ENCODE measurements around the gene RMDN2. TPM values are rescaled to one million over a fixed set of nuclear protein-coding genes. Genes with fewer than 3 reads are reported as not detected.

The RMDN2 gene
- polyA plus RNA-seq, 1 donor (not counting 4 experiments of a cell fraction or from before 2014, with no cell fraction given) = 9.3 TPM

- dilution Hi-C loops (cut with MboI; ENCODE audit: extremely low pct_ligation_motif_present, low sequenced_read_pairs) = no loop called here
Observed at GRCh38 chr2:37878536-37878935, 46.6 kb upstream of the RMDN2 start.

GRCh38 chr2:37880551-37880950 lies 44.5 kb upstream of the RMDN2 start:
- no peak overlapping the region for H2AFZ ChIP-seq (ENCODE audit: control insufficient read depth, low read length)
- DNase-seq (ENCODE audit: low read depth, low spot score) = no peak
- no peak overlapping the region for H3K27ac ChIP-seq (ENCODE audit: control insufficient read depth, insufficient read depth, low read length)
- H4K20me1 ChIP-seq (ENCODE audit: control insufficient read depth, extremely low read depth, insufficient read depth, low read length) = no peaks in the 10 kb centered on the region
- no peak overlapping the region for H3K9ac ChIP-seq (ENCODE audit: control insufficient read depth, extremely low read depth, insufficient read depth, low read length)
- TF ChIP-seq CTCF (optimal IDR thresholded peaks at IDR 0.05 in 1 of 3, IDR thresholded peaks at IDR 0.05 in 1 of 3, conservative IDR thresholded peaks at IDR 0.05 in 1 of 3; ENCODE audit: extremely low read depth in 1 of 3, insufficient read depth in 2 of 3, low read length in 3 of 3) (peak in 1 of 3 experiments; percentile 11), EZH2 (IDR thresholded peaks at IDR 0.05; ENCODE audit: low read length) (no peak)
- no peaks in the 10 kb centered on the region for H3K9me1 ChIP-seq (ENCODE audit: control insufficient read depth, extremely low read depth, insufficient read depth, low read length)
- H3K4me3 ChIP-seq (ENCODE audit: control insufficient read depth in 2 of 3, extremely low read depth in 1 of 3, insufficient read depth in 2 of 3, low read depth in 1 of 3, low read length in 3 of 3) = no peak overlapping the region
- no peak overlapping the region for H3K4me2 ChIP-seq (ENCODE audit: control insufficient read depth, extremely low read depth, insufficient read depth, low read depth, low read length)
- H3K4me1 ChIP-seq (ENCODE audit: control insufficient read depth, extremely low read depth, insufficient read depth, low read length) = no peaks in the 10 kb centered on the region
- H3K36me3 ChIP-seq (ENCODE audit: control insufficient read depth in 2 of 2, extremely low read depth in 1 of 2, insufficient read depth in 2 of 2, low read length in 2 of 2) = no peaks in the 10 kb centered on the region
- dilution Hi-C loops (cut with MboI; ENCODE audit: extremely low pct_ligation_motif_present, low sequenced_read_pairs) = no loop called here
- peaks cover 3% of the 10 kb centered on the region for H3K27me3 ChIP-seq (ENCODE audit: control insufficient read depth, extremely low read depth, insufficient read depth, low read length)
- no peaks in the 10 kb centered on the region for H3K79me2 ChIP-seq (ENCODE audit: control insufficient read depth, insufficient read depth, low read length)
- FAIRE-seq = no peak
- no peaks in the 10 kb centered on the region for H3K9me3 ChIP-seq (ENCODE audit: control insufficient read depth, low read depth, low read length)

More at GRCh38 chr2:37878536-37878935, 46.6 kb upstream of the RMDN2 start:
- no peak overlapping the region for H3K27ac ChIP-seq (ENCODE audit: control insufficient read depth, insufficient read depth, low read length)
- H3K27me3 ChIP-seq (ENCODE audit: control insufficient read depth, extremely low read depth, insufficient read depth, low read length) = peaks cover 3% of the 10 kb centered on the region
- no peak overlapping the region for H3K4me2 ChIP-seq (ENCODE audit: control insufficient read depth, extremely low read depth, insufficient read depth, low read depth, low read length)
- TF ChIP-seq EZH2 (IDR thresholded peaks at IDR 0.05; ENCODE audit: low read length) (no peak), CTCF (optimal IDR thresholded peaks at IDR 0.05 in 1 of 3, IDR thresholded peaks at IDR 0.05 in 1 of 3, conservative IDR thresholded peaks at IDR 0.05 in 1 of 3; ENCODE audit: extremely low read depth in 1 of 3, insufficient read depth in 2 of 3, low read length in 3 of 3) (no peak)
- no peaks in the 10 kb centered on the region for H3K4me1 ChIP-seq (ENCODE audit: control insufficient read depth, extremely low read depth, insufficient read depth, low read length)
- H3K9me3 ChIP-seq (ENCODE audit: control insufficient read depth, low read depth, low read length) = no peaks in the 10 kb centered on the region
- no peak for FAIRE-seq
- H3K9me1 ChIP-seq (ENCODE audit: control insufficient read depth, extremely low read depth, insufficient read depth, low read length) = no peaks in the 10 kb centered on the region
- no peaks in the 10 kb centered on the region for H3K36me3 ChIP-seq (ENCODE audit: control insufficient read depth in 2 of 2, extremely low read depth in 1 of 2, insufficient read depth in 2 of 2, low read length in 2 of 2)
- no peak overlapping the region for H3K9ac ChIP-seq (ENCODE audit: control insufficient read depth, extremely low read depth, insufficient read depth, low read length)
- no peak overlapping the region for H3K4me3 ChIP-seq (ENCODE audit: control insufficient read depth in 2 of 3, extremely low read depth in 1 of 3, insufficient read depth in 2 of 3, low read depth in 1 of 3, low read length in 3 of 3)
- no peak for DNase-seq (ENCODE audit: low read depth, low spot score)
- no peaks in the 10 kb centered on the region for H3K79me2 ChIP-seq (ENCODE audit: control insufficient read depth, insufficient read depth, low read length)
- no peaks in the 10 kb centered on the region for H4K20me1 ChIP-seq (ENCODE audit: control insufficient read depth, extremely low read depth, insufficient read depth, low read length)
- H2AFZ ChIP-seq (ENCODE audit: control insufficient read depth, low read length) = no peak overlapping the region

Data from keratinocyte (primary cell).